Astrocyte (in vitro differentiated cells and primary cell): ENCODE data around the gene CD22. TPM values are rescaled to one million over a fixed set of nuclear protein-coding genes. Genes with fewer than 3 reads are reported as not detected.

Experiments
- DNase-seq: peaks from one replicate; pipeline ENCODE4 v3.0.0-alpha.2; 2010; ENCODE audit warnings: low read depth
- FAIRE-seq: peaks from 2 replicates; lab custom pipeline; 2011; peaks lifted over from hg19 to GRCh38; lab: Jason Lieb, UNC
- H2AFZ ChIP-seq: 2 replicates; pipeline ENCODE4 v1.6.0; 2012; ENCODE audit warnings: low read depth, low read length, inconsistent platforms
- H3K27ac ChIP-seq: 2 replicates; pipeline ENCODE4 v1.5.1; 2011; ENCODE audit warnings: low read depth, low read length, inconsistent platforms
- H3K27me3 ChIP-seq: 2 replicates; pipeline ENCODE4 v1.6.0; 2011; ENCODE audit warnings: low read length, inconsistent platforms; ENCODE audit not compliant: insufficient read depth
- H3K36me3 ChIP-seq: 2 replicates; pipeline ENCODE4 v1.5.1; 2011; ENCODE audit warnings: low read length, inconsistent platforms; ENCODE audit not compliant: insufficient read depth
- H3K4me1 ChIP-seq: 2 replicates; pipeline ENCODE4 v1.5.1; 2011; ENCODE audit warnings: low read length, inconsistent platforms; ENCODE audit not compliant: insufficient read depth
- H3K4me2 ChIP-seq: 2 replicates; pipeline ENCODE4 v1.6.0; 2012; ENCODE audit warnings: low read length, inconsistent platforms
- H3K4me3 ChIP-seq: 2 replicates; pipeline ENCODE4 v1.5.1; 2011; ENCODE audit warnings: low read depth, mild to moderate bottlenecking, low read length, inconsistent platforms; ENCODE audit not compliant: insufficient read depth
- H3K79me2 ChIP-seq: 2 replicates; pipeline ENCODE4 v1.6.0; 2012; ENCODE audit warnings: mild to moderate bottlenecking, low read length, inconsistent platforms; ENCODE audit not compliant: insufficient read depth
- H3K9ac ChIP-seq: 2 replicates; pipeline ENCODE4 v1.6.0; 2012; ENCODE audit warnings: mild to moderate bottlenecking, low read length, inconsistent platforms
- H3K9me3 ChIP-seq: 2 replicates; pipeline ENCODE4 v1.5.1; 2012; ENCODE audit warnings: low read depth, mild to moderate bottlenecking, low read length, inconsistent platforms; ENCODE audit not compliant: insufficient read depth
- H4K20me1 ChIP-seq: 2 replicates; pipeline ENCODE4 v1.6.0; 2012; ENCODE audit warnings: low read length, inconsistent platforms; ENCODE audit not compliant: insufficient read depth
- H3K27ac Mint-ChIP-seq: one replicate; pipeline ENCODE4 v1.8.0; 2021; ENCODE audit warnings: mild to moderate bottlenecking, mixed read lengths; ENCODE audit not compliant: unreplicated experiment
- H3K27me3 Mint-ChIP-seq: one replicate; pipeline ENCODE4 v1.8.0; 2021; ENCODE audit warnings: low read depth, mixed read lengths; ENCODE audit not compliant: unreplicated experiment
- H3K36me3 Mint-ChIP-seq: one replicate; pipeline ENCODE4 v1.8.0; 2021; ENCODE audit warnings: low read depth, mixed read lengths; ENCODE audit not compliant: unreplicated experiment
- H3K4me1 Mint-ChIP-seq: one replicate; pipeline ENCODE4 v1.8.0; 2021; ENCODE audit warnings: low read depth, mixed read lengths; ENCODE audit not compliant: unreplicated experiment
- H3K4me3 Mint-ChIP-seq: one replicate; pipeline ENCODE4 v1.8.0; 2021; ENCODE audit warnings: mild to moderate bottlenecking, moderate library complexity, mixed read lengths; ENCODE audit not compliant: unreplicated experiment
- H3K9me3 Mint-ChIP-seq: one replicate; pipeline ENCODE4 v1.8.0; 2021; ENCODE audit warnings: mild to moderate bottlenecking, mixed read lengths; ENCODE audit not compliant: unreplicated experiment
- CTCF ChIP-seq: IDR thresholded peaks from 2 replicates; pipeline ENCODE4 v1.5.1; 2011; ENCODE audit warnings: low read depth, mild to moderate bottlenecking, inconsistent platforms, low read length, moderate library complexity; ENCODE audit not compliant: insufficient read depth
- EZH2 ChIP-seq: IDR thresholded peaks from 2 replicates; pipeline ENCODE4 v1.6.1; 2012; ENCODE audit warnings: mild to moderate bottlenecking, low read length, inconsistent platforms; ENCODE audit not compliant: insufficient read depth
- microRNA-seq: library from miRNA; unstranded; fragments of <30 nt; microRNA quantifications from one replicate; pipeline ENCODE4 v1.2.0, GENCODE V29; 2020
- total RNA-seq: library from RNA; stranded (reverse); gene quantifications from 2 replicates; pipeline ENCODE4 v1.2.1, GENCODE V29; 2021

CD22 gene
- total RNA-seq, 1 donor from 2014 or later = not detected

- H3K9me3 Mint-ChIP-seq = no peaks in the 10 kb centered on the region
Observed at GRCh38 chr19:35395382-35396199, 66.6 kb downstream of the CD22 start.

GRCh38 chr19:35396240-35396885 lies 67.4 kb downstream of the CD22 start:
- no peaks in the 10 kb centered on the region for H3K4me1 Mint-ChIP-seq
- Histone ChIP-seq H3K27ac (no peak overlapping the region), H2AFZ (no peak overlapping the region), H3K9me3 (no peaks in the 10 kb centered on the region), H3K9ac (no peak overlapping the region), H3K4me1 (no peaks in the 10 kb centered on the region), H3K36me3 (no peaks in the 10 kb centered on the region), H3K79me2 (no peaks in the 10 kb centered on the region), H3K4me3 (no peak overlapping the region), H3K4me2 (no peak overlapping the region), H3K27me3 (no peaks in the 10 kb centered on the region), H4K20me1 (no peaks in the 10 kb centered on the region)
- no peaks in the 10 kb centered on the region for H3K9me3 Mint-ChIP-seq
- H3K36me3 Mint-ChIP-seq = no peaks in the 10 kb centered on the region
- H3K4me3 Mint-ChIP-seq = no peak overlapping the region
- peaks cover 13% of the 10 kb centered on the region for H3K27me3 Mint-ChIP-seq
- no peak overlapping the region for H3K27ac Mint-ChIP-seq
- DNase-seq = no peak
- TF ChIP-seq EZH2 (no peak), CTCF (no peak)
- FAIRE-seq = no peak

More at GRCh38 chr19:35395382-35396199, 66.6 kb downstream of the CD22 start:
- peaks cover 20% of the 10 kb centered on the region for H3K27me3 Mint-ChIP-seq
- H3K36me3 Mint-ChIP-seq = no peaks in the 10 kb centered on the region
- no peak overlapping the region for H3K27ac Mint-ChIP-seq
- Histone ChIP-seq H4K20me1 (no peaks in the 10 kb centered on the region), H3K36me3 (no peaks in the 10 kb centered on the region), H3K79me2 (no peaks in the 10 kb centered on the region), H3K9ac (no peak overlapping the region), H2AFZ (no peak overlapping the region), H3K4me3 (no peak overlapping the region), H3K27ac (no peak overlapping the region), H3K4me2 (no peak overlapping the region), H3K4me1 (no peaks in the 10 kb centered on the region), H3K9me3 (no peaks in the 10 kb centered on the region), H3K27me3 (no peaks in the 10 kb centered on the region)
- no peak for FAIRE-seq
- H3K4me1 Mint-ChIP-seq = no peaks in the 10 kb centered on the region
- DNase-seq = no peak
- no peak for TF ChIP-seq EZH2
- no peak for TF ChIP-seq CTCF
- H3K4me3 Mint-ChIP-seq = no peak overlapping the region

Small RNAs within 50 kb of the gene (microRNA-seq; reads per million reads assigned to microRNA genes)
- gene MIR5196 = not detected

Other genes with a start within 250 kb of the CD22 start
- not detected in 2 replicates for gene FXYD3, start 213.4 kb upstream of the CD22 start, total RNA-seq
- gene LGI4, start 194.1 kb upstream of the CD22 start, total RNA-seq = 0.20 and 0.29 TPM in 2 replicates
- 0.52 and 1.1 TPM in 2 replicates for gene FXYD1, start 190.4 kb upstream of the CD22 start, total RNA-seq
- 0.65 TPM in 1 of 2 replicates, not detected in the other for gene FXYD7, start 185.9 kb upstream of the CD22 start, total RNA-seq
- gene FXYD5, start 174.5 kb upstream of the CD22 start, total RNA-seq = 96.9 and 108 TPM in 2 replicates
- gene FAM187B, start 100.4 kb upstream of the CD22 start, total RNA-seq = not detected in 2 replicates
- gene LSR, start 80.2 kb upstream of the CD22 start, total RNA-seq = 8.4 and 18.1 TPM in 2 replicates
- 68.9 and 70.0 TPM in 2 replicates for gene USF2, start 60.2 kb upstream of the CD22 start, total RNA-seq
- gene HAMP, start 46.7 kb upstream of the CD22 start, total RNA-seq = 0.36 and 0.38 TPM in 2 replicates
- not detected in 2 replicates for gene MAG, start 37.0 kb upstream of the CD22 start, total RNA-seq
- gene FFAR1, start 18.7 kb downstream of the CD22 start, total RNA-seq = not detected in 2 replicates
- gene FFAR3, start 29.3 kb downstream of the CD22 start, total RNA-seq = not detected in 2 replicates
- gene GPR42, start 41.9 kb downstream of the CD22 start, total RNA-seq = not detected in 2 replicates
- not detected in 2 replicates for gene FFAR2, start 119.1 kb downstream of the CD22 start, total RNA-seq
- not detected in 2 replicates for gene KRTDAP, start 161.3 kb downstream of the CD22 start, total RNA-seq
- 50.7 and 56.9 TPM in 2 replicates for gene DMKN, start 184.5 kb downstream of the CD22 start, total RNA-seq
- 0.18 and 0.38 TPM in 2 replicates for gene SBSN, start 199.1 kb downstream of the CD22 start, total RNA-seq
- gene GAPDHS, start 204.3 kb downstream of the CD22 start, total RNA-seq = not detected in 2 replicates
- gene TMEM147, start 216.4 kb downstream of the CD22 start, total RNA-seq = 68.2 and 69.3 TPM in 2 replicates
- gene ATP4A, start 234.5 kb downstream of the CD22 start, total RNA-seq = not detected in 2 replicates